AG09309 (cell line): Measurements from ENCODE around the gene LTBP1.

Experiments
- DNase-seq: peaks from one replicate; pipeline ENCODE4 v3.0.0-alpha.2; 2010; ENCODE audit warnings: low read depth
- H3K4me3 ChIP-seq: 2 replicates; pipeline ENCODE4 v1.5.1; 2011; ENCODE audit warnings: mild to moderate bottlenecking, low read depth, low read length, moderate library complexity; ENCODE audit not compliant: control insufficient read depth
- CTCF ChIP-seq: IDR thresholded peaks from 2 replicates; pipeline ENCODE4 v1.5.1; 2011; ENCODE audit warnings: mild to moderate bottlenecking, low read depth, low read length, inconsistent platforms; ENCODE audit not compliant: insufficient read depth, control insufficient read depth; ENCODE audit errors: missing control alignments

Gene LTBP1

GRCh38 chr2:33093283-33093993 is 146.7 kb downstream of the LTBP1 start:
- TF ChIP-seq CTCF = no peak
- no peak for DNase-seq
- no peak overlapping the region for H3K4me3 ChIP-seq

- DNase-seq = no peak
- no peak overlapping the region for H3K4me3 ChIP-seq
- TF ChIP-seq CTCF = no peak
Observed at GRCh38 chr2:33094303-33094702, 147.6 kb downstream of the LTBP1 start.

- DNase-seq = no peak
- no peak for TF ChIP-seq CTCF
- H3K4me3 ChIP-seq = no peak overlapping the region
Observed at GRCh38 chr2:33099989-33100388, 153.2 kb downstream of the LTBP1 start.

GRCh38 chr2:33100921-33101320 is 154.2 kb downstream of the LTBP1 start:
- no peak for DNase-seq
- TF ChIP-seq CTCF = no peak

GRCh38 chr2:33104052-33104623 is 157.4 kb downstream of the LTBP1 start:
- no peak for DNase-seq
- TF ChIP-seq CTCF = no peak
- no peak overlapping the region for H3K4me3 ChIP-seq

More at GRCh38 chr2:33100921-33101320, 154.2 kb downstream of the LTBP1 start:
- H3K4me3 ChIP-seq = no peak overlapping the region

GRCh38 chr2:33104726-33105125 is 158.0 kb downstream of the LTBP1 start:
- no peak for DNase-seq
- TF ChIP-seq CTCF = no peak
- no peak overlapping the region for H3K4me3 ChIP-seq
